HG03575 (cell line): ENCODE measurements around the gene IHH.

Experiments
- ATAC-seq: cut with Tn5 transposase; IDR thresholded peaks from one replicate; pipeline ENCODE4 v1.9.1; 2021; ENCODE audit not compliant: unreplicated experiment, insufficient number of reproducible peaks, low FRiP score; ENCODE audit errors: extremely low read depth

IHH gene

GRCh38 chr2:219025637-219026585, 34.8 kb downstream of the IHH start:
- ATAC-seq: no peak

GRCh38 chr2:219024059-219024458, 36.7 kb downstream of the IHH start:
- no peak for ATAC-seq

GRCh38 chr2:219023045-219023605, 37.6 kb downstream of the IHH start:
- no peak for ATAC-seq

DNA sequence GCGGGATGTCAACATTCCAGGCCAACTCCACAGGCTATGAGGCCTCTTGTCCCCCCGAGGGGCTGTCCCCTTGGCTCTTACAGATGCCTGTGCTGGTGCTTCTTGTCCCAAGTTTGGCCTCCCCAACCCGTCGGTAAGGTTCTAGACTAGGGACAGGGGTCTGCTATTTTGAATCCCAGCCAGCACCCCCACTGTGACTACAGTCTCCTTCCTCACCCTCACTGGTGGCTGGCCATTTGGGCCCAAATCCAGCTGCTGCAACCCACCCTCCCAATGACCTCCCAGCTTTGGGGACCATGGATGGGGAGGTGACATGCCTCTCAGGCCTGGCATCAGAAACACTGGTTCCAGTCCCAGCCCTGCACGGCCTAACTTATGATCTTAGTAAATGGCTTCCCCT, 38.1 kb downstream of the IHH start:
- ATAC-seq: no peak

GRCh38 chr2:219022041-219022440, 38.7 kb downstream of the IHH start:
- ATAC-seq: no peak

- ATAC-seq: no peak
Observed at GRCh38 chr2:219021591-219021990, 39.1 kb downstream of the IHH start.

GRCh38 chr2:219020604-219021365, 39.9 kb downstream of the IHH start:
- no peak for ATAC-seq

DNA sequence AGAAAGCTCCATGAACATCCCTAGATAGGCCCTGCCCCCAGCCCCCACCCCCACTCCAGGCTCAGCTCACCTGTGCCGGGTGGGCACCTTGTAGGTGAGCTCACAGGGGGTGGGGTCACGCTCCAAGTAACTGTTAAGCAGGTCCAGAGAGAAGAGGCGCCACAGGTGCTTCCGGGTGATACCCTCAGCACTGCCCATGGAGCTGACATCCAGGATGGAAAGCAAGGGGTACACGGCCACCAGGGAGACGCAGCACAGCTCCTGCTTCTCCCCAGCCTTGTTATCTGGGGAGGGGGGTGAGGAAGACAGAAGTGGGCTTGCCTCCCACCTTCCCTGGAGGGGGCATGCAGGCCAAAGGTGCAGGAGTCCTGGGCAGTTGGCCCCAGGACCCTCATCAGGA, 41.3 kb downstream of the IHH start:
- ATAC-seq: no peak

- ATAC-seq: no peak
Observed at GRCh38 chr2:219018726-219019125, 42.0 kb downstream of the IHH start.

DNA sequence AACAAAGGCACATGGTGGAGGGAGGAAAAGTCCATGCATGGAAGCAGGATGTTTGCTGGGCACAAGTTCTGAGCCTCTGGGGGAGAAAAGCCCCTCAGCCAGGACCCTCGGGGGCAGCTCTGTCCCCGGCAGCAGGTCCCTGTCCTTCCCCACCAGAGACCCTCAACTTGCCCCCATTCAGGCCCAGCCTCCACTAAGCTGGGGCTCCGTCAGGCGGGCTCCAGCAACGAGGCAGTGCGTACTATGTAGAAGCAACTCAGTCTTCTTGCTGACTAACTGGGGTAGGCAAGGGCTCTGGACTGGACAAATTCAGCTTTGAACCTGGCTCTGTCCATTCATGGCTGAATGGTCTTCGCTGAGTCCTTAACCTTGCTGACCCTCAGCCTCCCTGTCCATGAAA, 42.4 kb downstream of the IHH start:
- no peak for ATAC-seq

GRCh38 chr2:219017201-219017931, 43.4 kb downstream of the IHH start:
- no peak for ATAC-seq

GRCh38 chr2:219016721-219017120, 44.0 kb downstream of the IHH start:
- no peak for ATAC-seq

- ATAC-seq: no peak
Observed at GRCh38 chr2:219010873-219011272, 49.8 kb downstream of the IHH start.

GRCh38 chr2:219010162-219010756, 50.5 kb downstream of the IHH start:
- no peak for ATAC-seq

- no peak for ATAC-seq
Observed at GRCh38 chr2:219009294-219009693, 51.4 kb downstream of the IHH start.
